Progenitor cell of endocrine pancreas (in vitro differentiated cells): Measurements from ENCODE around the gene ATP2C1. TPM values are rescaled to one million over a fixed set of nuclear protein-coding genes. Genes with fewer than 3 reads are reported as not detected.
A peak's percentile ranks its signal among the peaks of the same experiment; 100 is the strongest.

Experiments used
- DNase-seq: peaks from one replicate; pipeline ENCODE4 v3.0.0; 2021; ENCODE audit warnings: low spot score; ENCODE audit not compliant: unreplicated experiment
- H3K27ac Mint-ChIP-seq: 2 replicates; pipeline ENCODE4 v1.8.0; 2021; ENCODE audit warnings: mild to moderate bottlenecking, moderate library complexity, mixed read lengths
- H3K27me3 Mint-ChIP-seq: 2 replicates; pipeline ENCODE4 v1.8.0; 2021; ENCODE audit warnings: mixed read lengths
- H3K36me3 Mint-ChIP-seq: 2 replicates; pipeline ENCODE4 v1.8.0; 2022; ENCODE audit warnings: mixed read lengths; ENCODE audit not compliant: insufficient read depth
- H3K4me1 Mint-ChIP-seq: 2 replicates; pipeline ENCODE4 v1.8.0; 2021; ENCODE audit warnings: low read depth, mixed read lengths
- H3K4me3 Mint-ChIP-seq: 2 replicates; pipeline ENCODE4 v1.8.0; 2021; ENCODE audit warnings: low read depth, mild to moderate bottlenecking, moderate library complexity, mixed read lengths
- H3K9me3 Mint-ChIP-seq: 2 replicates; pipeline ENCODE4 v1.8.0; 2021; ENCODE audit warnings: low read depth, mixed read lengths
- total RNA-seq: library from RNA; stranded (reverse); gene quantifications from 2 replicates; pipeline ENCODE4 v1.2.1, GENCODE V29; 2021
- TF ChIP-seq, protein P1 (sequence below): fragments of 200-600 bp; sonication (generic); IDR thresholded peaks from one replicate; pipeline ENCODE4 v1.5.0; 2021; ENCODE audit warnings: antibody characterized with exemption, mild to moderate bottlenecking; ENCODE audit not compliant: unreplicated experiment

ATP2C1 gene
- total RNA-seq, 1 donor from 2014 or later = 83.5 TPM

- no peaks in the 10 kb centered on the region for H3K9me3 Mint-ChIP-seq
- peaks cover 4% of the 10 kb centered on the region for H3K4me1 Mint-ChIP-seq
- no peak overlapping the region for H3K27ac Mint-ChIP-seq
- DNase-seq = no peak
- H3K36me3 Mint-ChIP-seq = peaks cover 30% of the 10 kb centered on the region
- TF ChIP-seq, protein P1, sequence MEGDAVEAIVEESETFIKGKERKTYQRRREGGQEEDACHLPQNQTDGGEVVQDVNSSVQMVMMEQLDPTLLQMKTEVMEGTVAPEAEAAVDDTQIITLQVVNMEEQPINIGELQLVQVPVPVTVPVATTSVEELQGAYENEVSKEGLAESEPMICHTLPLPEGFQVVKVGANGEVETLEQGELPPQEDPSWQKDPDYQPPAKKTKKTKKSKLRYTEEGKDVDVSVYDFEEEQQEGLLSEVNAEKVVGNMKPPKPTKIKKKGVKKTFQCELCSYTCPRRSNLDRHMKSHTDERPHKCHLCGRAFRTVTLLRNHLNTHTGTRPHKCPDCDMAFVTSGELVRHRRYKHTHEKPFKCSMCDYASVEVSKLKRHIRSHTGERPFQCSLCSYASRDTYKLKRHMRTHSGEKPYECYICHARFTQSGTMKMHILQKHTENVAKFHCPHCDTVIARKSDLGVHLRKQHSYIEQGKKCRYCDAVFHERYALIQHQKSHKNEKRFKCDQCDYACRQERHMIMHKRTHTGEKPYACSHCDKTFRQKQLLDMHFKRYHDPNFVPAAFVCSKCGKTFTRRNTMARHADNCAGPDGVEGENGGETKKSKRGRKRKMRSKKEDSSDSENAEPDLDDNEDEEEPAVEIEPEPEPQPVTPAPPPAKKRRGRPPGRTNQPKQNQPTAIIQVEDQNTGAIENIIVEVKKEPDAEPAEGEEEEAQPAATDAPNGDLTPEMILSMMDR = no peak
- H3K4me3 Mint-ChIP-seq = no peak overlapping the region
- H3K27me3 Mint-ChIP-seq = no peaks in the 10 kb centered on the region
These were observed 56.2 kb downstream of the ATP2C1 start for GRCh38 chr3:130950124-130950523.

DNA sequence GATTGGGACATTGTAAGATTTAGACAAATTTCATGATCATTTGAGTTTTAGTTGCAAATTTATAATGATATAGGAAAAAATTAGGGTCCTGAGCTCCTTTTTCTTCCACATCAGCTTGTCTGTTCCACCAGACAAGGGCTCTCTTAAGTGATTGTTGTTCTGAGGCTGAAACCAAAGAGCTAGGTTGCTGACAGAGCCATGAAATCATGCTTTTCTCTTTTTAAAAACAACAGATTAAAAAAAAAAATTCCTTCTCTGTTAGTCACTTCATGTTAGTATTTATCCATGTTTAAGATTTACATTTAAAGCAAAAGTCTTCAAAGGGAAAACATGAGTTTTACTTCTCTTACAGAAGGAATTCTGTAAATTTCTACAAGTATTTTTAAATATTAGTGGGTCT is 56.8 kb downstream of the ATP2C1 start:
- H3K27me3 Mint-ChIP-seq = no peaks in the 10 kb centered on the region
- H3K36me3 Mint-ChIP-seq = peaks cover 27% of the 10 kb centered on the region
- H3K4me1 Mint-ChIP-seq = peaks cover 7% of the 10 kb centered on the region
- H3K4me3 Mint-ChIP-seq = no peak overlapping the region
- TF ChIP-seq, protein P1 = no peak
- no peaks in the 10 kb centered on the region for H3K9me3 Mint-ChIP-seq
- no peak overlapping the region for H3K27ac Mint-ChIP-seq
- DNase-seq = no peak

GRCh38 chr3:130955481-130955880 is 61.6 kb downstream of the ATP2C1 start:
- TF ChIP-seq, protein P1 = no peak
- H3K9me3 Mint-ChIP-seq = no peaks in the 10 kb centered on the region
- H3K36me3 Mint-ChIP-seq = peaks cover 22% of the 10 kb centered on the region
- peak overlapping the region; percentile 3 for H3K4me3 Mint-ChIP-seq
- peaks cover 25% of the 10 kb centered on the region for H3K4me1 Mint-ChIP-seq
- peak overlapping the region; percentile 1 for H3K27ac Mint-ChIP-seq
- no peaks in the 10 kb centered on the region for H3K27me3 Mint-ChIP-seq
- DNase-seq = no peak

GRCh38 chr3:130956281-130956680 is 62.4 kb downstream of the ATP2C1 start:
- TF ChIP-seq, protein P1 = no peak
- no peak for DNase-seq
- Mint-ChIP-seq H3K4me1 (peaks cover 25% of the 10 kb centered on the region), H3K27me3 (no peaks in the 10 kb centered on the region), H3K9me3 (no peaks in the 10 kb centered on the region), H3K36me3 (peaks cover 26% of the 10 kb centered on the region), H3K4me3 (no peak overlapping the region), H3K27ac (no peak overlapping the region)

DNA sequence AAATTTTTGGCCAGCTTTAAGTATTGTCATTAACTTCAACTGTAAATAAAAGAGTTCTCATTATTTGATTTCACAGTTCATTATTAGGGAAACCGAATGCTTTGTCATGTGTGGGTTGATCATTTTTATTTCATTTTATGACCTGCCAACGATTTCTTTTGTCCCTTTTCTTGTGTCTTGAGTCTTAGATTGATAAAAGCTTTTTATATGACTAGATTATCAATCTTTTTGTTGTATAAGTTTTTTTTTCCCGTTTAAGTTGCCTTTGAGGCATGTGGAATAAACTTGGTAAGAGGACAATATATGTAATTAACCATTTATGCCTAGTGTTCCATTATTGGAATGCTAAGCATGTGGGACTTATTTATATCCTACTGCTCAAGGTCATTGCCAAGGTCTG is 62.8 kb downstream of the ATP2C1 start:
- H3K4me1 Mint-ChIP-seq = peaks cover 25% of the 10 kb centered on the region
- peaks cover 26% of the 10 kb centered on the region for H3K36me3 Mint-ChIP-seq
- DNase-seq = no peak
- no peaks in the 10 kb centered on the region for H3K9me3 Mint-ChIP-seq
- no peaks in the 10 kb centered on the region for H3K27me3 Mint-ChIP-seq
- no peak overlapping the region for H3K27ac Mint-ChIP-seq
- H3K4me3 Mint-ChIP-seq = no peak overlapping the region
- TF ChIP-seq, protein P1 = no peak
